Karpas-422 (cell line): ENCODE data around the gene KAZN. TPM values are rescaled to one million over a fixed set of nuclear protein-coding genes. Genes with fewer than 3 reads are reported as not detected.

Experiments
- DNase-seq: peaks from one replicate; pipeline ENCODE4 v3.0.0-alpha.2; 2015
- H2AFZ ChIP-seq: fragments of 200-600 bp; sonication (generic); 2 replicates; pipeline ENCODE4 v1.6.1; 2014; ENCODE audit warnings: antibody characterized with exemption, low read length, mixed read lengths
- H3K27ac ChIP-seq: fragments of 200-600 bp; sonication (generic); 2 replicates; pipeline ENCODE4 v1.5.1; 2014; ENCODE audit warnings: mild to moderate bottlenecking, low read length, moderate library complexity
- H3K27me3 ChIP-seq: fragments of 200-600 bp; sonication (generic); 2 replicates; pipeline ENCODE4 v1.6.1; 2014; ENCODE audit warnings: low read length, mixed read lengths
- H3K36me3 ChIP-seq: fragments of 200-600 bp; sonication (generic); 2 replicates; pipeline ENCODE4 v1.6.1; 2014; ENCODE audit warnings: low read length, mixed read lengths; ENCODE audit not compliant: insufficient read depth
- H3K4me1 ChIP-seq: fragments of 200-600 bp; sonication (generic); 2 replicates; pipeline ENCODE4 v1.6.1; 2014; ENCODE audit warnings: mild to moderate bottlenecking, low read length, mixed read lengths
- H3K4me2 ChIP-seq: fragments of 200-600 bp; sonication (generic); 2 replicates; pipeline ENCODE4 v1.6.1; 2014; ENCODE audit warnings: low read length, low read depth, mild to moderate bottlenecking; ENCODE audit not compliant: poor library complexity, severe bottlenecking
- H3K4me3 ChIP-seq: fragments of 200-600 bp; sonication (generic); 2 replicates; pipeline ENCODE4 v1.5.1; 2014; ENCODE audit warnings: mild to moderate bottlenecking, antibody characterized with exemption, low read length, mixed read lengths
- H3K79me2 ChIP-seq: fragments of 200-600 bp; sonication (generic); 2 replicates; pipeline ENCODE4 v1.6.1; 2014; ENCODE audit warnings: mild to moderate bottlenecking, low read length, mixed read lengths
- H3K9ac ChIP-seq: fragments of 200-600 bp; sonication (generic); 2 replicates; pipeline ENCODE4 v1.6.0; 2014; ENCODE audit warnings: low read length
- H3K9me2 ChIP-seq: fragments of 200-600 bp; sonication (generic), shearing (Covaris generic); replicated peaks from 2 replicates; pipeline ENCODE4 v1.6.0; 2014; ENCODE audit warnings: mild to moderate bottlenecking, low read length, moderate library complexity; ENCODE audit not compliant: insufficient read depth
- H3K9me3 ChIP-seq: fragments of 300-700, 200-600 bp; sonication (generic); 2 replicates; pipeline ENCODE4 v1.6.1; 2014; ENCODE audit warnings: low read length, mixed read lengths
- H4K20me1 ChIP-seq: fragments of 200-600 bp; sonication (generic); 2 replicates; pipeline ENCODE4 v1.6.1; 2014; ENCODE audit warnings: mild to moderate bottlenecking, antibody characterized with exemption, low read length, low read depth; ENCODE audit not compliant: insufficient read depth
- total RNA-seq: library from RNA; depleted of rRNA; stranded (reverse); fragments of >200 nt; shearing (Covaris generic); gene quantifications from 2 replicates; pipeline ENCODE4 v1.2.3, GENCODE V29; 2014; ENCODE audit warnings: low replicate concordance

Gene KAZN
- total RNA-seq, 1 experiment from 2014 or later = not detected

- Histone ChIP-seq H3K9me2 (no peaks in the 10 kb centered on the region), H3K4me2 (no peak overlapping the region), H3K36me3 (no peaks in the 10 kb centered on the region), H3K9me3 (no peaks in the 10 kb centered on the region), H3K4me3 (no peak overlapping the region), H2AFZ (no peak overlapping the region), H3K9ac (no peak overlapping the region), H3K4me1 (no peaks in the 10 kb centered on the region), H4K20me1 (no peaks in the 10 kb centered on the region), H3K79me2 (no peaks in the 10 kb centered on the region), H3K27me3 (no peaks in the 10 kb centered on the region), H3K27ac (no peak overlapping the region)
- no peak for DNase-seq
Measured at GRCh38 chr1:15013767-15014166, 415.3 kb downstream of the KAZN start.

- Histone ChIP-seq H3K9ac (no peak overlapping the region), H2AFZ (no peak overlapping the region), H3K4me2 (no peak overlapping the region), H3K36me3 (no peaks in the 10 kb centered on the region), H3K4me3 (no peak overlapping the region), H3K79me2 (no peaks in the 10 kb centered on the region), H4K20me1 (no peaks in the 10 kb centered on the region), H3K27me3 (no peaks in the 10 kb centered on the region), H3K9me3 (no peaks in the 10 kb centered on the region), H3K4me1 (no peaks in the 10 kb centered on the region), H3K27ac (no peak overlapping the region), H3K9me2 (no peaks in the 10 kb centered on the region)
- DNase-seq = no peak
Measured at GRCh38 chr1:15014516-15014915, 416.0 kb downstream of the KAZN start.

GRCh38 chr1:15016001-15016400 is 417.5 kb downstream of the KAZN start:
- no peaks in the 10 kb centered on the region for H3K36me3 ChIP-seq
- no peaks in the 10 kb centered on the region for H3K9me3 ChIP-seq
- no peaks in the 10 kb centered on the region for H3K4me1 ChIP-seq
- H3K9ac ChIP-seq = no peak overlapping the region
- no peak overlapping the region for H3K27ac ChIP-seq
- H3K9me2 ChIP-seq = no peaks in the 10 kb centered on the region
- DNase-seq = no peak
- no peaks in the 10 kb centered on the region for H4K20me1 ChIP-seq
- no peaks in the 10 kb centered on the region for H3K27me3 ChIP-seq
- no peak overlapping the region for H3K4me2 ChIP-seq
- H3K4me3 ChIP-seq = no peak overlapping the region
- H3K79me2 ChIP-seq = no peaks in the 10 kb centered on the region
- no peak overlapping the region for H2AFZ ChIP-seq

GRCh38 chr1:15016526-15016925 is 418.0 kb downstream of the KAZN start:
- Histone ChIP-seq H4K20me1 (no peaks in the 10 kb centered on the region), H3K27me3 (no peaks in the 10 kb centered on the region), H3K4me1 (no peaks in the 10 kb centered on the region), H3K9me2 (no peaks in the 10 kb centered on the region), H3K9me3 (no peaks in the 10 kb centered on the region), H3K4me2 (no peak overlapping the region), H3K79me2 (no peaks in the 10 kb centered on the region), H3K4me3 (no peak overlapping the region), H2AFZ (no peak overlapping the region), H3K27ac (no peak overlapping the region), H3K9ac (no peak overlapping the region), H3K36me3 (no peaks in the 10 kb centered on the region)
- DNase-seq = no peak

- Histone ChIP-seq H3K27me3 (no peaks in the 10 kb centered on the region), H4K20me1 (no peaks in the 10 kb centered on the region), H3K9ac (no peak overlapping the region), H3K36me3 (no peaks in the 10 kb centered on the region), H3K4me1 (no peaks in the 10 kb centered on the region), H3K9me3 (no peaks in the 10 kb centered on the region), H3K4me3 (no peak overlapping the region), H3K79me2 (no peaks in the 10 kb centered on the region), H3K4me2 (no peak overlapping the region), H2AFZ (no peak overlapping the region), H3K27ac (no peak overlapping the region), H3K9me2 (no peaks in the 10 kb centered on the region)
- DNase-seq = no peak
Measured at GRCh38 chr1:15017120-15017519, 418.6 kb downstream of the KAZN start.

- Histone ChIP-seq H3K27me3 (no peaks in the 10 kb centered on the region), H3K9me2 (no peaks in the 10 kb centered on the region), H2AFZ (no peak overlapping the region), H3K4me3 (no peak overlapping the region), H3K27ac (no peak overlapping the region), H3K9me3 (no peaks in the 10 kb centered on the region), H3K4me1 (no peaks in the 10 kb centered on the region), H3K79me2 (no peaks in the 10 kb centered on the region), H3K4me2 (no peak overlapping the region), H3K36me3 (no peaks in the 10 kb centered on the region), H3K9ac (no peak overlapping the region), H4K20me1 (no peaks in the 10 kb centered on the region)
- no peak for DNase-seq
Measured at GRCh38 chr1:15018767-15019166, 420.3 kb downstream of the KAZN start.

- H3K4me1 ChIP-seq = no peaks in the 10 kb centered on the region
- H3K9me2 ChIP-seq = no peaks in the 10 kb centered on the region
- no peak for DNase-seq
- no peak overlapping the region for H2AFZ ChIP-seq
- no peak overlapping the region for H3K4me2 ChIP-seq
- no peak overlapping the region for H3K27ac ChIP-seq
- H3K4me3 ChIP-seq = no peak overlapping the region
- no peak overlapping the region for H3K9ac ChIP-seq
- no peaks in the 10 kb centered on the region for H3K27me3 ChIP-seq
- no peaks in the 10 kb centered on the region for H3K79me2 ChIP-seq
- no peaks in the 10 kb centered on the region for H3K9me3 ChIP-seq
- no peaks in the 10 kb centered on the region for H3K36me3 ChIP-seq
- no peaks in the 10 kb centered on the region for H4K20me1 ChIP-seq
Measured at GRCh38 chr1:15020943-15021745, 422.7 kb downstream of the KAZN start.

GRCh38 chr1:15022048-15022447 is 423.6 kb downstream of the KAZN start:
- H3K9ac ChIP-seq = no peak overlapping the region
- H4K20me1 ChIP-seq = no peaks in the 10 kb centered on the region
- H3K4me1 ChIP-seq = no peaks in the 10 kb centered on the region
- DNase-seq = no peak
- H3K4me3 ChIP-seq = no peak overlapping the region
- H3K9me2 ChIP-seq = no peaks in the 10 kb centered on the region
- no peaks in the 10 kb centered on the region for H3K27me3 ChIP-seq
- H2AFZ ChIP-seq = no peak overlapping the region
- H3K4me2 ChIP-seq = no peak overlapping the region
- no peaks in the 10 kb centered on the region for H3K79me2 ChIP-seq
- no peaks in the 10 kb centered on the region for H3K36me3 ChIP-seq
- H3K9me3 ChIP-seq = no peaks in the 10 kb centered on the region
- no peak overlapping the region for H3K27ac ChIP-seq
